ENCODE measurements around the gene OAF.

The OAF gene

DNA sequence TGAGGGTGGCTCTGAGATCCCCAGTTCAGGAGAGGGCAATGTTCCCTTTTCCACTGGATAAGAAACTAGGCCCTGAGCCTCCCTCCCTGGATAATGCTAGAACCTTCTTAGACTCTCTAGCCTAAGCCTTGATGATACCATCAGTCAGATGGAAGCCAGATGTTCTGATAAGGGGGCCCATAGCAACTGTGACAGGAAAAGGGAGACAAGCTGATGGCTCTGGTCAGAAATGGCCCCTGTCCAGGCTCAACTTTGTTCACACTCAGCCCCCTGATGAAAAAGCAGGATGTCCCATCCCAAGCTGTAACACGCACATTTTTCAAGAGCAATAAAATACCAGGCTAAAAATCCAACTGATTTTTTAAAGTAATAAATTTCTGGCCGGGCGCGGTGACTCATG, 7.2 kb upstream of the OAF start:
- no peak overlapping the region for H3K27ac ChIP-seq (replicated peaks)
- no peak overlapping the region for H3K4me3 ChIP-seq (replicated peaks; ENCODE audit: insufficient read depth, low read length)
- no peaks in the 10 kb centered on the region for H3K27me3 ChIP-seq (ENCODE audit: insufficient read depth, poor library complexity, severe bottlenecking)
- DNase-seq (ENCODE audit: low read depth in 1 of 2, low spot score in 1 of 2) = no peak
- no peak for TF ChIP-seq CTCF (IDR thresholded peaks at IDR 0.05; ENCODE audit: insufficient read depth, low read length)
- no peak for TF ChIP-seq GABPA (IDR thresholded peaks at IDR 0.05; ENCODE audit: low read depth)
- TF ChIP-seq SPI1 (IDR thresholded peaks at IDR 0.05; ENCODE audit: borderline replicate concordance, low read depth) = no peak
- TF ChIP-seq POLR2AphosphoS5 (IDR thresholded peaks at IDR 0.05; ENCODE audit: low read depth) = no peak
- TF ChIP-seq, protein P1, sequence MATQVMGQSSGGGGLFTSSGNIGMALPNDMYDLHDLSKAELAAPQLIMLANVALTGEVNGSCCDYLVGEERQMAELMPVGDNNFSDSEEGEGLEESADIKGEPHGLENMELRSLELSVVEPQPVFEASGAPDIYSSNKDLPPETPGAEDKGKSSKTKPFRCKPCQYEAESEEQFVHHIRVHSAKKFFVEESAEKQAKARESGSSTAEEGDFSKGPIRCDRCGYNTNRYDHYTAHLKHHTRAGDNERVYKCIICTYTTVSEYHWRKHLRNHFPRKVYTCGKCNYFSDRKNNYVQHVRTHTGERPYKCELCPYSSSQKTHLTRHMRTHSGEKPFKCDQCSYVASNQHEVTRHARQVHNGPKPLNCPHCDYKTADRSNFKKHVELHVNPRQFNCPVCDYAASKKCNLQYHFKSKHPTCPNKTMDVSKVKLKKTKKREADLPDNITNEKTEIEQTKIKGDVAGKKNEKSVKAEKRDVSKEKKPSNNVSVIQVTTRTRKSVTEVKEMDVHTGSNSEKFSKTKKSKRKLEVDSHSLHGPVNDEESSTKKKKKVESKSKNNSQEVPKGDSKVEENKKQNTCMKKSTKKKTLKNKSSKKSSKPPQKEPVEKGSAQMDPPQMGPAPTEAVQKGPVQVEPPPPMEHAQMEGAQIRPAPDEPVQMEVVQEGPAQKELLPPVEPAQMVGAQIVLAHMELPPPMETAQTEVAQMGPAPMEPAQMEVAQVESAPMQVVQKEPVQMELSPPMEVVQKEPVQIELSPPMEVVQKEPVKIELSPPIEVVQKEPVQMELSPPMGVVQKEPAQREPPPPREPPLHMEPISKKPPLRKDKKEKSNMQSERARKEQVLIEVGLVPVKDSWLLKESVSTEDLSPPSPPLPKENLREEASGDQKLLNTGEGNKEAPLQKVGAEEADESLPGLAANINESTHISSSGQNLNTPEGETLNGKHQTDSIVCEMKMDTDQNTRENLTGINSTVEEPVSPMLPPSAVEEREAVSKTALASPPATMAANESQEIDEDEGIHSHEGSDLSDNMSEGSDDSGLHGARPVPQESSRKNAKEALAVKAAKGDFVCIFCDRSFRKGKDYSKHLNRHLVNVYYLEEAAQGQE (IDR thresholded peaks at IDR 0.05; ENCODE audit: insufficient replicate concordance, low read depth) = no peak

- H3K27me3 ChIP-seq (ENCODE audit: insufficient read depth, poor library complexity, severe bottlenecking) = no peaks in the 10 kb centered on the region
- no peak overlapping the region for H3K4me3 ChIP-seq (replicated peaks; ENCODE audit: insufficient read depth, low read length)
- no peak for TF ChIP-seq POLR2AphosphoS5 (IDR thresholded peaks at IDR 0.05; ENCODE audit: low read depth)
- no peak for TF ChIP-seq CTCF (IDR thresholded peaks at IDR 0.05; ENCODE audit: insufficient read depth, low read length)
- TF ChIP-seq, protein P1 (IDR thresholded peaks at IDR 0.05; ENCODE audit: insufficient replicate concordance, low read depth) = no peak
- no peak for TF ChIP-seq SPI1 (IDR thresholded peaks at IDR 0.05; ENCODE audit: borderline replicate concordance, low read depth)
- no peak for TF ChIP-seq GABPA (IDR thresholded peaks at IDR 0.05; ENCODE audit: low read depth)
- DNase-seq (ENCODE audit: low read depth in 1 of 2, low spot score in 1 of 2) = peak in 1 of 2 experiments; percentile 41
- H3K27ac ChIP-seq (replicated peaks) = no peak overlapping the region
Observed at GRCh38 chr11:120205596-120206161, 5.2 kb upstream of the OAF start.

GRCh38 chr11:120207512-120207911, 3.3 kb upstream of the OAF start:
- no peak for TF ChIP-seq POLR2AphosphoS5 (IDR thresholded peaks at IDR 0.05; ENCODE audit: low read depth)
- TF ChIP-seq CTCF (IDR thresholded peaks at IDR 0.05; ENCODE audit: insufficient read depth, low read length) = no peak
- no peak for TF ChIP-seq SPI1 (IDR thresholded peaks at IDR 0.05; ENCODE audit: borderline replicate concordance, low read depth)
- TF ChIP-seq, protein P1 (IDR thresholded peaks at IDR 0.05; ENCODE audit: insufficient replicate concordance, low read depth) = no peak
- TF ChIP-seq GABPA (IDR thresholded peaks at IDR 0.05; ENCODE audit: low read depth) = no peak
- Histone ChIP-seq H3K4me3 (replicated peaks; ENCODE audit: insufficient read depth, low read length) (no peak overlapping the region), H3K27me3 (ENCODE audit: insufficient read depth, poor library complexity, severe bottlenecking) (no peaks in the 10 kb centered on the region), H3K27ac (replicated peaks) (no peak overlapping the region)
- no peak for DNase-seq (ENCODE audit: low read depth in 1 of 2, low spot score in 1 of 2)
